ENCODE results near the gene ARMC7.
"Not testable (repeated sequence)": the region's sequence is repeated elsewhere in the genome, so short reads cannot be mapped to it uniquely, and the experiment has no call there.

Gene ARMC7

DNA sequence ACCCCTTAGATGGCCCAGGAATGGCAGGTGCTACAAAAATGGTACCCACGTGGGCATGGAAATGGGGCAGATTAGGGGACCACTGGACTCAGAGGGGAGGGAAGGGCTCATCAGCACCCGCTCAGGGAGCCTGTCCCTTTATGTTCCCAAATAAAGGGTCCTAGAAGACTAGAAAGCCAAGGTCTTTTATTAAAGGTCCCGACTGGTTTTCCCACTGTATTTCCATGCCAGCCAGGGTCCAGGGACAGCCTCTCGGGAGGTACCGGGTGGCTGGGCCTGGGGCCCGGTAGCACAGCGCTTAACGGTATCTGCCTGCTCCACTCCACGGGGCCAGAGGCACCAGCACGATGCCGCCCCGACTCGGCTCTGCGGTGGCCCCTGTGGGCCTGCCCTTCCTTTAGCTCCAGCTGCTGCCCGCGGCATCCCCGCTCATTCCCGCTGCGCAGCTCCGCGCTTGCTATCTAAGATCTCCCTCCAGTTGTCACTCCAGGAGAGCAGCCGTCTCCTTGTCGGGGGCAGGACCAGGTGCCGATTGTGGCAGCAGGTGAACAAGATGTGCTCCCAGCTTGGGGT, 20.4 kb downstream of the ARMC7 start:
- DNase-seq = no peak

DNA sequence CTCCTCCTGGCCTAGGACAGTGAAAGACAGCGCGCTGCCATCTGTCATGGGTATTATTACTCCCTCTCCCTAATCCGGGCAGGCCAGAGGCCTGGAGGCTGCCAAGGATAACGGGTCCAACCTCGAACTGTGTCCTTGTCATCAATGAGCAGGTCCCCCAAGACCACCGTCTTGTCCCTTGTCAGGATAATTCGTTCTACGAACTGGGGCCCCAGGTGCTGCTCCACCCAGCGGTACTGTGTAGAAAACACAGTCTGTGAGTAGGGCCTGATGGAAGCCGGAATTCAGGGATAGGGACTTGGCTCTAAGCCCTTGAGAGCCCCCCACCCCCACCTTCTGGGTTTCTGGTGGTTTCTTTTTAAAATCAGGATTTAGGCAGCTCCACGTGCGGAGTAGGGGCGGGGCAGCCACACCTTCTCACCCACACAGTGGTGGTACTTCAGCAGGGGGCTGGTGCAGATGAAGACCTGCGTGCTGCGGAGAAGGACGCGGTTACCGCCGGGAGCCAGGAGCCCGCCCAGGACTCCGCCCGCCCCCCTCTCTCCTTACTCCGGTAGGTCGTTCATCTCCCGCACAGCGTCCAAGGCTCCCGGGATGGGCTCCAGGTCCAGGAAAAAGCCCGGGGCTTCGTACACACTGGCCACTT, 21.0 kb downstream of the ARMC7 start:
- peak; percentile 45 to 65 (median 58) for DNase-seq

DNA sequence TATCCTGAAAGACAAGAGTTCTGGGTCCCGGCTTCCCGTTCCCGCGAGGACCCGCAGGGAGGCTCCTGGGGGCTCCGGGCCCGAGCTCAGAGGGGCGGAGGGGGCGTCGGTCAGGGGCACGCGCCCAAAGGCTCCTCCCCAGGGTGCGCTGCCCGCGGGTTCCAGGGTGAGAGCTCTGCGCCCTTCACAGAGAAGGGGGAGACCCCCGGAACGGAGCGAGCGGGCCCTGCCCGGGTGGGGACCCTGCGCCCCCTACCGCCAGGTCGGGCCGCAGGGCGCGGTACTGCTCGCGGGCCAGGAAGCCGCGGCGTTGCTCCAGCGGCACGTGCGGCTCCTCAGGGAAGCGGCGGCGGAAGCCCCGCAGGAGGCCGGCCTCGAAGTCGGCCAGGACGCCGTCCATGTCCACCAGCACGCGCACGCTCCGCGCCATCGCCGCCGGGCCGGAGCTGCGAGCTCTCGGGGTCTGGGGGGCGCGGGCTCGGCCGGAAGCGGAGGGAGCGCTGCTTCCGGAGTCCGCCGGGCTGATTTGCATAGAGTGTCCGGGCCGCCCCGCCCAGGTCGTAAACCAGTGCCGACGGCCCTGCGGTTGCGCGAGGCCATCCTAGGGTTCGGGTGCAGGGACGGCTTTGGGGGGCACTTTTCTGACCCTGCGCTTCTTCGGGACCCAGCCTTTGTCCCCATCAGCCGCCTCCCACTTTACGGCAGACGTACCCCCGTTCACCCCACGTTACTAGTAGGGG, 21.7 kb downstream of the ARMC7 start, which contains the start of gene NT5C:
Gene NT5C, minus strand, starts transcription at position 465 of the 740 bp plus-strand sequence. Its CDS starts 35 bp downstream, at position 430.
- DNase-seq = peak; percentile 78 to 92 (median 86)

DNA sequence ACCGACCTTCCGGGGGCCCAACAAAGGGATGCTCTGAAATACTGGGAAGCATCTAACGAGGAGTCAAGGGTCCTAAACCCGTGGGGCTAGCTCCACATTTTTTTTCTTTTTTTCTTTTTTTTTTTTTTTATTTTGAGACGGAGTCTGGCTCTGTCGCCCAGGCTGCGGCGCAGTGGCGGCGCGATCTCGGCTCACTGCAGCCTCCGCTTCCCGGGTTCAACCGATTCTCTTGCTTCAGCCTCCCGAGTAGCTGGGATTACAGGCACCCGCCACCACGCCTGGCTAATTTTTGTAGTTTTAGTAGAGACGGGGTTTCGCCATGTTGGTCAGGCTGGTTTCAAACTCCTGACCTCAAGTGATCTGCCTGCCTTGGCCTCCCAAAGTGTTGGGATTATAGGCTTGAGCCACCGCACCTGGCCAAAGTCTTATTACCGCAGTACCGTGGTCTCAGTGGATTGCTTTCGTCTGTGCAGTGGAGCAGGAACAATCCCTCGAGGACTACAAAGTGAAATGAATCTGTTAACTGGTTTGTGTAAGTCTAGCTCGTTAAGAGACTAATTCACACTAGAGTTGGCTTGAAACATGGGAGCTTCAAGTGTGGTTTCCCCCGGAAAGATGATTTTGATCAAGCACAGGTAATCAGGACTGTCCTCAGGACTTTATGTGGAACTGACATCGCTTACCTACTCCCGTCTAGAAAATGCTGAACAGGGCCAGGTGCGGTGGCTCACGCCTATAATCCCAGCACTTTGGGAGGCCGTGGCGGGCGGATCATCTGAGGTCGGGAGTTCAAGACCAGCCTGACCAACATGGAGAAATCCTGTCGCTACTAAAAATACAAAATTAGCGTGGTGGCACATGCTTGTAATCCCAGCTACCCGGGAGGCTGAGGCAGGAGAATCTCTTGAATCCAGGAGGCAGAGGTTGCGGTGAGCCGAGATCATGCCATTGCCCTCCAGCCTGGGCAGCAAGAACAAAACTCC, 22.5 kb downstream of the ARMC7 start:
- DNase-seq = not testable (repeated sequence)

DNA sequence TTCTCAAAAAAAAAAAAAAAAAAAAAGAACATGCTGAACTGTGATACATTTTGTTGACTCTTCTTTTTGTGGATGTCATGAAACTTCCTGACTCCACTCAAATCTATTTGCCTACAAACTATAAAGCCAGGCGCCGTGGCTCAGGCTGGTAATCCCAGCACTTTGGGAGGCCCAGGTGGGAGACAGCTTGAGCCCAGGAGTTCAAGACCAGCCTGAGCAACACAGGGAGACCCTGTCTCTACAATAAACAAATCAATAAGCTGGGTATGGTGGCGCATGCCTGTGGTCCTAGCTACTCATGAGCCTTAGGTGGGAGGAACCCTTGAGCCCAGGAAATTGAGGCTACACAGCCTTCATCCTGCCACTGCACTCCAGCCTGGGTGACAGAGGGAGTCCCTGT, 23.2 kb downstream of the ARMC7 start:
- no peak for DNase-seq

DNA sequence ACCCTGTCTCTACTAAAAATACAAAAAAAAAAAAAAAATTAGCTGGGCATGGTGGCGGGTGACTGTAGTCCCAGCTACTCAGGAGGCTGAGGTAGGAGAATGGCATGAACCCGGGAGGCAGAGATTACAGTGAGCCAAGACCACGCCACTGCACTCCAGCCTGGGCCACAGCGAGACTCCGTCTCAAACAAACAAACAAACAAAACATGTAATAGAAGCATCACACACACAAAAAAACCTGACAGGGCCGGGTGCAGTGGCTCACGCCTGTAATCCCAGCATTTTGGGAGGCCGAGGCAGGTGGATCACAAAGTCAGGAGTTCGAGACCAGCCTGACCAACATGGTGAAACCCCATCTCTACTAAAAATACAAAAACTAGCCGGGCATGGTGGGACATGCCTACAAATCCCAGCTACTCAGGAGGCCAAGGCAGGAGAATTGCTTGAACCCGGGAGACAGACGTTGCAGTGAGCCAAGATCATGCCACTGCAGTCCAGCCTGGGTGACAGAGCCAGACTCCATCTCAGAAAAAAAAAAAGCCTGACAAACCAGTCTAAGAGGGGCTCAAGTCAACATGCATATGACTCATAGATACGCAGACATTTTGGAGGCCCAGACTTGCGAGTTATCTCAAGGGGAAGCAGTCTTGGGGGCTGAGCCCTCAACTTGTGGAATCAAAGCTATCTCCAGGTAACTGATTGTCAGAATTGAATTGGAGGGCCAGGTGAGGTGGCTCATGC, 24.0 kb downstream of the ARMC7 start:
- not testable (repeated sequence) for DNase-seq

DNA sequence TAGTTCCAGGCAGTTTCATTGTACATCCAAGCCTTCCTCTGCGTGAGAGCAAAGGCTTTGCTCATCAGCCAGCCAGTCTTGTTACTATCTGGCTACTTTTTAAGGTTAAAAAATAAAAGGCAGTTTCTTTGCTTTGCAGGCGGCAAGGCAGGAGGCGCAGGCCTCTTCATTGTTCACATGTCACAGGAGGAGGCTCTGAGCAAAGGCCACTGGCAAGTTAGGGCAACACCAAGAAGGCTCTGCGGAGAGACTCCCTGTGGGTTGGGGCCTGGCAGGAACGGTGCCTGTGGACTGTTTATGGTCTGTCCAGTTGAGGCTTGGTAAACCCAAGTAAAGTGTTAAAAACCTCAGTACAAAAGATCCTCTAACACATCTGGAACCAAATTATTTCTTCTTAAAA, 25.7 kb downstream of the ARMC7 start:
- DNase-seq = no peak

DNA sequence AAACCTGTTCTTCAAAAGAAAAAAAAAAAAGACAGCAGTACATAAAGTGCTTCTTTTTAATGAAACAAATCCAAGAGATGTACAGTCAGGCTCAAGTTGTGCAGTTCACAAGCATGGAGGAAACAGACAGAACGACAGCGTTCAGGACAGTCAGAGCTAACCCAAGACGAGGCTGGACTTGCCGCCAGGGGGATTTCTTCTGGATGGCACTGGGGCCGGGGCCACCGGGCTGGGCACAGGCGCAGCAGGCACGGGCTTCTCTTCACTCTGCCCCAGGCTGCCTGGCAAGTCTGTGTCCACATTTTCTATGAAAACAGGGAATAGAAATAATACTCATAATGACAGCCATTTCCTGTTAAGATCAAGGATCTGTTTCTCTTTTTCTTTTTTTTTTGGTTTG, 26.2 kb downstream of the ARMC7 start:
- DNase-seq = no peak

DNA sequence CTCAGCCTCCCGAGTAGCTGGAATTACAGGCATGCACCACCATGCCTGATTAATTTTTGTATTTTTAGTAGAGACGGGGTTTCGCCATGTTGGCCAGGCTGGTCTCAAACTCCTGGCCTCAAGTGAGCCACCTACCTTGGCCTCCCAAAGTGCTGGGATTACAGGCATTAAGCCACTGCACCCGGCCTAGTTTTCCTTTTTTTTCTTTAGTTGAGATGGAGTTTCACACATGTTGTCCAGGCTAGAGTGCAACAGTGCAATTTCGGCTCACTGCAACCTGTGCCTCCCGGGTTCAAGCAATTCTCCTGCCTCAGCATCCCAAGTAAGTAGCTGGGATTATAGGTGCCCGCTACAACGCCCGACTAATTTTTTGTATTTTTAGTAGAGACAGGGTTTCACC, 28.0 kb downstream of the ARMC7 start:
- not testable (repeated sequence) for DNase-seq

DNA sequence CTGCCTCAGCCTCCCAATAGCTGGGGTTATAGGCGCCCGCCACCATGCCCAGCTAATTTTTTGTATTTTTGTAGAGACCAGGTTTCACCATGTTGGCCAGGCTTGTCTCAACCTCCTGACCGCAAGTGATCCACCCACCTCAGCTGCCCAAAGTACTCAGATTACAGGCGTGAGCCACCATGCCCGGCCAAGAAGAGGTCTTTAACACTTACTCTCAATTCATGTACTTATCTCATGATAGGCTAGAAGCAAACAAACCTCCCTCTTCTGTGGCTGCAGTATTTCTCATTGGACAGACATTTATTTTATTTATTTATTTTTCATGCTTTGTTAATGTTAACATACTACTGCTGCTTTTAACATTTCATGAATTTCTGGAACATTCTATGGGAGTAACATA, 28.8 kb downstream of the ARMC7 start:
- DNase-seq = no peak

DNA sequence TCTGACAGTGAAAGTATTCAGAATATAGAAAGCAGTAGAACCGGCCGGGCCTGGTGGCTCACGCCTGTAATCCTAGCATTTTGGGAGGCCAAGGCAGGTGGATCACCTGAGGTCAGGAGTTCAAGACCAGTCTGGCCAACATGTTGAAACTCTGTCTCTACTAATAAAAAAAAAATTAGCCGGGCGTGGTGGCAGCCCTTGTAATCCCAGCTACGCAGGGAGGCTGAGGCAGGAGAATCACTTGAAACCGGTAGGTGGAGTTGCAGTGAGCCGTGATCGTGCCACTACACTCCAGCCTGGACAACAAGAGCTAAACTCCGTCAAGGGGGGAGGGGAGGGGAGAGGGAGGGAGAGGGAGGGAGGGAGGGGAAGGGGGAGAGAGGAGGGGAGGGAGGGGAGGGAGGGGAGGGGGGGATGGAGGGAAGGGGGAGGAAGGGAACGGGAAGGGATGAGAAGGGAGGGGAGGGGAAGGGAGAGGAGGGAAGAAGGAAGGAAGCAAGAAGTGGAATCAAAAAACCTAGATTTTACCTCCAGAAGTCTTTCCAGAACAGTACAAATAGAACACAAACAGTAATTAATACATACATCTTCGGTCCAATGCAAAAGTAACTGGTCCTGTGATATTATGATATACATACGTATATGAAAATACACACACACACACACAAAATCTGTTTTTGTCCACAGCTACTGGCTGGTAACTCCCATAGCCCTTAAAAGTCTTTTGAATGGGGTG, 32.6 kb downstream of the ARMC7 start:
- no peak for DNase-seq

DNA sequence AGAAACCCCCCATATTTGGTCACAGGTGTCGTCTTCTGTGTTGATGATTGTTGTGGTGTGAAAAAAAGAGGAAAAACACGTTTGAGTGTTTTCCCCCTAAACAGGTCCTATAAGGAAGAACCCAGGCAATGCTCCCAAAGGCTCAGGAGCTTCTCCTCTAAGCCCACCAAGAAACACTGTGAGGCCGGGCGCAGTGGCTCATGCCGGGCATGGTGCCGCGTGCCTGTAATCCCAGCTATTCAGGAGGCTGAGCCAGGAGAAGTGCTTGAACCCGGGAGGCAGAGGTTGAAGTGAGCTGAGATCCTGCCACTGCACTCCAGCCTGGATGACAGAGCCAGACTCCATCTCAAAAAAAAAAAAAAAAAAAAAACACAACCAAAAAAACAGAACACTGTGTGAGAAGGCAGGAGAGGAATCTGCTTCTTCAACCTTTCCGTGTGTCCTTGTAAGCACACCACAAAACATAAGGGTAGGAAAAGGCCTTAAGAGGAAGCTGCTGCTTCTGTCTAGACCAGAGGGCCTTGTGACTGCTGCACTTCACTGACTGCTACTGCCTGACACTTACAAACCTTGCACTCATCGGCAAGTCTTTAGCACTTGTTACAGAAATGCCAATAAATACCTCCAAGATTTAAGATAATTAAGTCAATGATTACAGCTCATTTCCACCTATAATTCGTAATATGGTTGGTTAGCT, 35.2 kb downstream of the ARMC7 start:
- DNase-seq = peak; percentile 47 to 78 (median 74)

DNA sequence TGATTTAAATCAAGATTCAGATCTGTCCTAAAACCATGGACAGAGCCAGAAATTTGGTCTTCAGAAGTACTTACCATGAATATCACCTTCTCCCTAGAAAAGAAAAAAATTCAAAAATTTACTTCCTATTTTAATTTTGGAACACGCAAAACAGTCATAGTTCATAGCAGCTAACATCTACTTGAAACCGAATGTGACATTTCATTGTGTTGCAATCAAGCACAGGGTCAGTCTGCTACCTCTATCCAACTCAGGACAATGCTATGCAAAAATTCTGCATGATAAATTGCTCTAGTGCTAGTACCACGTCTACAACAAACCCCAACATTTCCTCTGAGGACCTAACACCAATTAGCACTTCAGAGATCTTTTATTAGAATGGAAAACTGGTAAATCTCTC, 36.8 kb downstream of the ARMC7 start:
- peak; percentile 29 to 70 (median 48) for DNase-seq

DNA sequence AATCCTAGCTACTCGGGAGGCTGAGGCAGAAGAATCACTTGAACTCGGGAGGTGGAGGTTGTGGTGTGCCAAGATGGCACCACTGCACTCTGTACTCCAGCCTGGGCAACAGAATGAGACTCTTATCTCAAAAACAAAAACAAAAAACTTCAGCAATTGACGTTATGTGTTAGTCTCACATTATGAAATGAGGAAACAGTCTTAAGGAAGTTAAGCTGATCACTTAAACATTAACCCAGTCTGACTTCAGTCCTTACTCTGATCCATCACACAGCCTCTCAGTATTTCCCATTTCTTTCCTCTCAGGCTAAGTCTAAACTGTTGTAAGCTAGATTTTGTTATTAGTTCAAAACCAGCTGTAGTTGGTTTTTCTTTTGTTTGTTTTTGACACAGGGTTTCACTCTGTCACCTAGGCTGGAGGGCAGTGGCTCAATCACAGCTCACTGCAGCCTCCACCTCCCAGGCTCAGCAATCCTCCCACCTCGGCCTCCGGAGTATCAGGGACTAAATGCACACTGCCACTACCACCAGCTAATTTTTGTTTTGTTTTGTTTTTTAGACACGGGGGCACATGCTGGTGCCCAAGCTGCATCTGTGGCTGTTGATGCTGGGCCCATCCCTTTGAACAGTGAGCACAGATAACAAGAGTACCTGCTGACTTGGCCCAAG, 38.2 kb downstream of the ARMC7 start:
- peak; percentile 28 to 80 (median 64) for DNase-seq

DNA sequence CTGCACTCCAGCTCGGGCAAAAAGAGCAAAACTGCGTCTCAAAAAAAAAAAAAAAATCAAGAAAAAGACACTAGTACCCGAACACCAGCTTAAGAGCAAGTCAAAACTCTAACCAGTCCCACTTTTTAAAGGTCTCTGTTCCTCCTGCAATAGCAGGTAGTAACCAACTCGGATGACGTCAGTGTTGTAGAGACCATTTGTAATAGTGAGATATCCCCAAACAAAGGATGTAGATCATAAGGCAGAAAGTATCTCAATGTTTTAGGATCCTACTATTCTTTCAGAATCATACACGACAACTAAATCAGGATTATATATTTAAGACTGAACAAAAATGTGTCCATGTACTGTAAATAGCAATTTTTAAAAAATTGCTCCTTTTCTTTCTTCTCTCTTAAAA, 42.2 kb downstream of the ARMC7 start:
- no peak for DNase-seq

DNA sequence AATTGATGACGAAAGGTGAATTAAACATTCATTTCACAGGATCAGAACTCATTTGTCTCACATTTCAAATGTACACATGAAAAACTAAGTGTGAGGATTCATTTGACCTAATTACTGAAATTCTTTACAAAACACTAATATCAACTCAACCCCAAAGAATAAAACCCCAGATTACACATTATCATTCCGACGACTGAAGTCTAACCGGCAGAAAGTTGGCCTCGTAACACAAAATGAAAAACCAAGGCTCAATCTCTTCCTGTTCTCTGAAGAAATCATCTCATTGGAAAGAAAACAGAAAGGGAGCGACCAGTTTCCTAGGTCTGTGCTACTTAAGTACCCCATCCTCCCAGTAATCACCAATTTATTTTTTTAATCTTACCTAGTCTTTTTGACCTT, 42.8 kb downstream of the ARMC7 start:
- DNase-seq = no peak

DNA sequence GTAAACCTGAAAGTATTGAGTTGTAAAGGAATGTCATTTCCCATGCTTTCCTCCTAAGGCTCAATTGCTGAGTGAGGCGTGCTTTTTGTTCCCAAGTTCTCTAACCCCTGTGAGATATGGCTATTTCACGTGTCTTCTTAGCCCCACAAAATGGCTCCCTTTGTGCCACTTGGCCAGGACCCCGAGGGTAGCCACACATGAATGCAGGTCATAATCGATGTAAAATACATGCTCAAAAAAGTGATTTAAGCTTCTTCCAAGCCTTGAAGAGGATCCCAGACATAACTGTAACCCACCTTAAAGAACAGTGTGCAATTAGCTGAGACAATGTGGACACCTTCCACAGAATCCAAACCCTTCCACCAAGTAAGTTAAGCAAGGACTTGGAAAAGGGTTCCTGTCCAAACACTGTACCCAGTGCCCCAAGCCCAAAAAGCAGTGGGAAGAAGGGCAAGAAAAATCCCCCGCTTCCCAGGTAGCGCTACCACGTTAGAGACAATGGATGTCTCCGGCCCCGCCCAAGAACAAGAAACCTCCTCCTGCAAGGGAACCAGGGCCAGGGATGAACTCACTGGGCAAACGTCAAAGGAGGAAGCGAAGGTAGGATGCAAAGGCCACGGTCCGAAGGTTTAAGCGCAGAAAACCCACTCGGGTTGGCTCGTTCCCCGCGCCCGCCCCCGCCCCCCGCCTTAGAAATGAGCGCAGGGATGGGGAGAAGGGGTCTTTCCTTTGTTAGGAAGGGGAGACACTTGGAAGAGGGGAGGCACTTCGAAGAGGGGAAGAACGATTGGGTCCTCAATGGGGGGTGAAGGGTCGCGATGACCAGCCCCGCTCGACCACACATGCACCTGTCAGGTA, 43.4 kb downstream of the ARMC7 start:
- peak; percentile 27 to 63 (median 61) for DNase-seq

DNA sequence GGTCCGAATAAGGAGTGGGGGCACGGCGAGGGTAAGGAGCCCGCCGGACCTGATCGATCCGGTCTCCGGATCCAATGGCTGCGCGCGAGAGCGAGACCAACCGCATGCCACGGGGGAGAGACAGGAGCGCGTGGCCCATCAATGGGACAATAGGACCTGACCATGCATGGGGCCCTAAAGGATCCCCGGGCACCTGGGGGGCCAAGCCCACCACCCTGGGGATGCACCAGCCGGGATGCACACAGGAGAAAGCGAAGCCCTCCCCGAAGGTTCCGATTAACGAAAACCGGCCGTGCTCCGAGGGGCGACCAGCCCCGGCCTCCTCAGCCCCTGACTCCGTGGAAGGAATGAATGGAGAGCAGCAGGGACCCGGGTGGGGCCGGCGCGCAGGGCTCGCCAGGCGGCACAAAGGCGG, 44.0 kb downstream of the ARMC7 start:
- DNase-seq = peak in 3 of 4 experiments; percentile 16 to 51 (median 25)
